Body of pancreas (tissue), 4 donors: ENCODE data around the gene PRSS12.

Experiments
- CTCF ChIP-seq, 7 experiments: fragments of 450-650 bp in 4 of 7; fragments of 200-600 bp in 3 of 7; sonication (generic) in 3 of 7; IDR thresholded peaks; one replicate each; pipeline ENCODE4 v1.5.1; 2016 to 2019; ENCODE audit warnings: antibody characterized with exemption in 7 of 7
- POLR2A ChIP-seq, 3 donors: fragments of 450-650 bp; IDR thresholded peaks; one replicate each; pipeline ENCODE4 v1.6.1; 2016; ENCODE audit warnings: antibody characterized with exemption in 3 of 3, mild to moderate bottlenecking in 2 of 3

GRCh38 chr4:118277243-118277642, 75.6 kb downstream of the PRSS12 start:
- TF ChIP-seq CTCF (IDR thresholded peaks at IDR 0.05) (no peak), POLR2A (IDR thresholded peaks at IDR 0.05) (no peak)
